ENCODE results near the gene ADPRHL1.
A peak's percentile ranks its signal among the peaks of the same experiment; 100 is the strongest.

Gene ADPRHL1

DNA sequence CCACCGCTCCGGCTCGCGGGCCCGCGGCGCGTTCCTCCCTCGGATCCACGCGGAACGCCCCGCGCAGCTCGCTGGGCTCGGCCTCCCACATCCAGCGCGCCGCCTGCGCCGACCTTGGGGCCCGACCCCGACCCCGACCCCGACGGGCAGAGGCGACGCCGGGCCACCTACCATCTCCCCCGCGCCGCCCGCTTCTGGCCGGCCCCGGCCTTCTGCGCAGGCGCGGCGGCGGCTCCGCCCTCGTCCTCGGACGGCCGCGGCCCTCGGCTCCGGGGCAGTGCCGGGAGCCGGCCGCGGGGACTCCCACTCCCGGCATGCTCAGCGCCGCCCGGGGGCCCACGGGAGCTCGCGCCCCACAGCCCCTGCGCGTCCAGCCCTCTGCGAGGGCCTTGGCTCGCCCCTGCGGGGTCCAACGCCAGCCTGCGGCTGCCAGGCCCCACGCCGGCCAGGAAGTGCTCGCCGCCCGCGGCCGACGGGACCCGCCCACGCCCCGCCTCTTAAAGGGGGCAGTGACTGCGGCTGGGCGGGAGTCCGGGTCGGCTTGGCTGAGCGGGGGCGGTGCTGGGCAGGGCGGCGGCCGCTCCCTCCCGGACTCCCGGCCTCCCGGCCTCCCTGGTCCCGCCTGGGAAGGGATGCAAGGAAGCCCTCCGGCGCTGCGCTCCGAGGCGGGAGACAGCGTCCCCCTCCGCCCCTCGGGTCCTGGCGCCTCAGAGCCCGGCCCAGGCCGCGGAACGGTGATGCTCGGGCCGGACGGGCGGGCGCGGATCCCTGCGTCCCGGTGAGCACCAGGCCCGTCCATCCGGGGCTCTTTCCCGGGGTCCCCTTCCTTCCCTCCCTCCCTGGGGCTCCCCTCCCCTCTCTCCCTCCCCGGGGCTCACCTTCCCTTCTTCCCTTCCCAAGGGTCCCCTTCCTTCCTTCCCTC, 37.5 kb upstream of the ADPRHL1 start, which contains the start of gene DCUN1D2:
TSS of gene DCUN1D2 (minus strand) at position 216 of the 922 bp plus-strand sequence. CDS start at position 174, 42 bp downstream.
- Mint-ChIP-seq H3K4me1 (peaks cover 61% of the 10 kb centered on the region), H3K36me3 (ENCODE audit: low read depth) (peaks cover 7% of the 10 kb centered on the region), H3K4me3 (peak within 1 kb of the TSS; percentile 92 to 96 (median 94)), H3K27me3 (ENCODE audit: low read depth) (no peaks in the 10 kb centered on the region), H3K27ac (peak within 1 kb of the TSS; percentile 69 to 90 (median 86)), H3K9me3 (no peaks in the 10 kb centered on the region)
- TF ChIP-seq, protein P1, sequence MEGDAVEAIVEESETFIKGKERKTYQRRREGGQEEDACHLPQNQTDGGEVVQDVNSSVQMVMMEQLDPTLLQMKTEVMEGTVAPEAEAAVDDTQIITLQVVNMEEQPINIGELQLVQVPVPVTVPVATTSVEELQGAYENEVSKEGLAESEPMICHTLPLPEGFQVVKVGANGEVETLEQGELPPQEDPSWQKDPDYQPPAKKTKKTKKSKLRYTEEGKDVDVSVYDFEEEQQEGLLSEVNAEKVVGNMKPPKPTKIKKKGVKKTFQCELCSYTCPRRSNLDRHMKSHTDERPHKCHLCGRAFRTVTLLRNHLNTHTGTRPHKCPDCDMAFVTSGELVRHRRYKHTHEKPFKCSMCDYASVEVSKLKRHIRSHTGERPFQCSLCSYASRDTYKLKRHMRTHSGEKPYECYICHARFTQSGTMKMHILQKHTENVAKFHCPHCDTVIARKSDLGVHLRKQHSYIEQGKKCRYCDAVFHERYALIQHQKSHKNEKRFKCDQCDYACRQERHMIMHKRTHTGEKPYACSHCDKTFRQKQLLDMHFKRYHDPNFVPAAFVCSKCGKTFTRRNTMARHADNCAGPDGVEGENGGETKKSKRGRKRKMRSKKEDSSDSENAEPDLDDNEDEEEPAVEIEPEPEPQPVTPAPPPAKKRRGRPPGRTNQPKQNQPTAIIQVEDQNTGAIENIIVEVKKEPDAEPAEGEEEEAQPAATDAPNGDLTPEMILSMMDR (IDR thresholded peaks at IDR 0.05; ENCODE audit: unreplicated experiment in 3 of 3) = no peak

DNA sequence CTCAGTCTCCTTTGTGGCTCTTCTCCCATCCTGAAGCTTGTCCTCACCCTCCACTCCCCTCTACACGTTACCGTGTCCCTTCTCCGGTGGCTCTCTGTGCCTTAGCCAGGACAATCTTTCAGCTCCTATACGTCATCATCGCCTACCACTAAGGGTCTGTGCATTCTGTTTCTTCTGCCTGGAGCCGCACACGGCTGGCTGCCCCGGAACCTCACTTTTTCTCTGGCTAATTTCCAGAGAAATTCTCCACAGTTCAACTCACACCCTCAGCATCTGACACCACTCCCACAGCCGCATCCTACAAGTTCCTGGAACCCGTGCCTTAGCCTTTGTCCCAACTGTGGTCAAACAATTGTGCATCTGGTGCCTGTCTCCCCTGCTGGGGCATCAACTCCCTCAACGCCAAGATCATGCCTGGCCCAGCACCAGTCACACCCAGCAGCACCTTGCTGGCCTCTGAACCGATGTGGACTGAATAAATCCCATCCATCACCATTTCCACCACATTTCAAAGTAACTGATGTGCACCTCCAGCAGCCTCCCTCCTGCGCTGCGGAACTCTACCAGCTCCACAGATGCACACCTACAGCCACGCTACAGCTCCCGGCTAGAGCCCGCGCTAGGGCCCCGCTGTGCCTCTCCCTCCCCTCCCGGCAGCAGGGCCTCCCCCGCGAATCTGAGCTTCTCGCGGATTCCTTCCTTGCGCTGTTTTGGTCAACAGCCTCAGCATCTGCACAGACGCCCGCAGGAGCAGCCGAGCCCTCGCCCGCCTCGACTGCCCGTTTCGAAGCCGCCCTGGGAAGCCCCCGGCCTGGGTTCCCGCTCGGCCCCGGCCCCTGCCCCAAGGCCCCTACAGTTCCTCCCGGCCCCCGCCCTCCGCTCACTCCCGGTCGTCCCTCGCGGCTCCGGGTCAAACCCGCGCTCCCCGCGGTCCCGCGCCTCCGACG, 36.5 kb upstream of the ADPRHL1 start:
- H3K27ac Mint-ChIP-seq = peak overlapping the region; percentile 60 to 86 (median 86)
- H3K4me1 Mint-ChIP-seq = peaks cover 52% of the 10 kb centered on the region
- TF ChIP-seq, protein P1 (IDR thresholded peaks at IDR 0.05; ENCODE audit: unreplicated experiment in 3 of 3) = no peak
- no peaks in the 10 kb centered on the region for H3K27me3 Mint-ChIP-seq (ENCODE audit: low read depth)
- H3K4me3 Mint-ChIP-seq = peak overlapping the region; percentile 87 to 92 (median 88)
- H3K36me3 Mint-ChIP-seq (ENCODE audit: low read depth) = peaks cover 4% of the 10 kb centered on the region
- no peaks in the 10 kb centered on the region for H3K9me3 Mint-ChIP-seq

DNA sequence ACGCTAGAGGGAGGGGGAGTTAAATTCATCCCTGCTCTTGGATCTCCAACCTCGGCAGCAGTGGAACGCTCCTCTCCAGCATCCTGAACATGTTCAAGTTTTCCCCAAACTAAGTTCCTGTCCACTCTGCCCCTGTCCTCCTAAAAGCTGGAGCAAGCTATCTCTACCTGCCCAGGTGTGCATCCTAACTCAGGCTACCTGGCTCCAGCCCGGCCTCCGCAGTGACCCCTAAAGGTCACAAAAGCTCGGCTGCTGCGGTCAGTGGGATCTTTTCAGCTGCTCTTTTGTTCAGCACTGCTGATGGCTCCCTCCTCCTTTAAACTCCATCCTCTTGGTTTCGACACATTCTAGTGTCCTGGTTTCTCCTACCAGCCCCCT, 35.9 kb upstream of the ADPRHL1 start:
- TF ChIP-seq, protein P1 (IDR thresholded peaks at IDR 0.05; ENCODE audit: unreplicated experiment in 3 of 3) = no peak
- Mint-ChIP-seq H3K27ac (peak overlapping the region; percentile 60 to 86 (median 86)), H3K27me3 (ENCODE audit: low read depth) (no peaks in the 10 kb centered on the region), H3K4me3 (peak overlapping the region; percentile 87 to 92 (median 88)), H3K4me1 (peaks cover 48% of the 10 kb centered on the region), H3K36me3 (ENCODE audit: low read depth) (peaks cover 2% of the 10 kb centered on the region), H3K9me3 (no peaks in the 10 kb centered on the region)

DNA sequence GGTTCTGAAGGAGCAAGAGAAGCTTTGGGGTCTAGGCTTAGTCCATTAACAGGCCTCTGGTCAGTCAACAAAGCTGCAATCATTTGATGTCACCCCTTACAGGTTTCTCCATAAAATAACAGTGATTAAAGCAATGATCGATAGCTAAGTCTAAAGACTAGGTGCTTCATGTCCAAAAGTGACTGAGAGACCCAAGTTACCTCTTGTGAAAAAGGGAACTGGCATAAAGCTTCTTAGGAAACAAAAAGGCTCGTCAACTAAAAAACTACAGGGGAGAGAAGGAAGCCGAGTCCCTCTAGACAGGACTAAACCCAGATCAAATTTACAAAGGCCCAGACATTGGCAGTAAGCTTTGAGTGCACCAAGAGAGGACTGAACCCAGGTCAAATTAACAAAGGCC, 35.0 kb upstream of the ADPRHL1 start:
- H3K4me3 Mint-ChIP-seq = peak overlapping the region; percentile 87 to 92 (median 88)
- H3K27ac Mint-ChIP-seq = peak overlapping the region in 2 of 3 experiments; percentile 3 to 24

DNA sequence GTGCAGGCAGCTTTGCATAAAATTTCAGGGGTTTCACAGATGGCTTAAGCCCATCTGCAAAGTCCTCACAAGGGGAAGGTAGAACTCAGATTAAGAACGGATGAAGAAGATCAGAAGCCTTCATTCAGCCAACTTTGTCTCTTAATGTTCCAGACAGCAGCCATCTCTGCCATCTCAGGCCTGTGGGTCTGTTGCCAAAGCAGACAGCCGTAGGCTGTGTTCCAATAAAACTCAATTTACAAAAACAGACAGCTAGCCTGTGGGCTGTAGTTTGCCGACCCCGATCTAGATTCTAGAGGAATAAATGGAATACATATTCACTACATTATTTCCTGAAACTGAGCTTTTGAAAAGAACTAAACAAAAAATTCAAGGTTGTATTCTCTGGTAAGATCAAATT, 33.4 kb upstream of the ADPRHL1 start:
- Mint-ChIP-seq H3K36me3 (ENCODE audit: low read depth) (no peaks in the 10 kb centered on the region), H3K9me3 (no peaks in the 10 kb centered on the region), H3K4me3 (peak overlapping the region in 2 of 3 experiments; percentile 25 to 34), H3K27ac (no peak overlapping the region), H3K27me3 (ENCODE audit: low read depth) (no peaks in the 10 kb centered on the region), H3K4me1 (peaks cover 40% of the 10 kb centered on the region)
- TF ChIP-seq, protein P1 (IDR thresholded peaks at IDR 0.05; ENCODE audit: unreplicated experiment in 3 of 3) = no peak

More for the DNA sequence above, 35.0 kb upstream of the ADPRHL1 start:
- H3K36me3 Mint-ChIP-seq (ENCODE audit: low read depth) = no peaks in the 10 kb centered on the region
- peaks cover 43% of the 10 kb centered on the region for H3K4me1 Mint-ChIP-seq
- no peaks in the 10 kb centered on the region for H3K9me3 Mint-ChIP-seq
- H3K27me3 Mint-ChIP-seq (ENCODE audit: low read depth) = no peaks in the 10 kb centered on the region
- TF ChIP-seq, protein P1 (IDR thresholded peaks at IDR 0.05; ENCODE audit: unreplicated experiment in 3 of 3) = no peak
